H9 (cell line): Measurements from ENCODE around the gene ICE1. TPM values are rescaled to one million over a fixed set of nuclear protein-coding genes. Genes with fewer than 3 reads are reported as not detected.

Experiments
- DNase-seq: peaks from one replicate; pipeline ENCODE4 v3.0.0-alpha.2; 2017
- H2AFZ ChIP-seq: one replicate; pipeline ENCODE4 v1.6.1; 2013; ENCODE audit warnings: mild to moderate bottlenecking, low read length, control low read depth, moderate library complexity
- H2AK5ac ChIP-seq: 2 replicates; pipeline ENCODE4 v1.6.1; 2013; ENCODE audit warnings: low read length, control low read depth, mixed read lengths; ENCODE audit not compliant: insufficient read length
- H2BK120ac ChIP-seq: one replicate; pipeline ENCODE4 v1.6.1; 2013; ENCODE audit warnings: low read depth, mild to moderate bottlenecking, low read length, control low read depth, inconsistent platforms; ENCODE audit not compliant: poor library complexity, severe bottlenecking
- H2BK12ac ChIP-seq: 2 replicates; pipeline ENCODE4 v1.6.1; 2013; ENCODE audit warnings: low read length, control low read depth, mixed read lengths, low read depth; ENCODE audit not compliant: insufficient read length
- H2BK15ac ChIP-seq: 2 replicates; pipeline ENCODE4 v1.6.1; 2013; ENCODE audit warnings: low read depth, low read length, control low read depth
- H2BK20ac ChIP-seq: one replicate; pipeline ENCODE4 v1.6.1; 2013; ENCODE audit warnings: low read depth, mild to moderate bottlenecking, low read length, control low read depth, inconsistent platforms; ENCODE audit not compliant: poor library complexity, severe bottlenecking
- H2BK5ac ChIP-seq: 2 replicates; pipeline ENCODE4 v1.6.1; 2013; ENCODE audit warnings: low read length, control low read depth, mixed read lengths; ENCODE audit not compliant: insufficient read length
- H3K14ac ChIP-seq: 2 replicates; pipeline ENCODE4 v1.6.1; 2013; ENCODE audit warnings: low read length, control low read depth; ENCODE audit not compliant: insufficient read depth
- H3K18ac ChIP-seq: 2 replicates; pipeline ENCODE4 v1.6.1; 2013; ENCODE audit warnings: low read depth, mild to moderate bottlenecking, mixed read lengths, low read length, control low read depth; ENCODE audit not compliant: insufficient read length
- H3K23ac ChIP-seq: 2 replicates; pipeline ENCODE4 v1.6.1; 2013; ENCODE audit warnings: low read length, control low read depth, mixed read lengths, low read depth; ENCODE audit not compliant: insufficient read length
- H3K23me2 ChIP-seq: 2 replicates; pipeline ENCODE4 v1.6.1; 2013; ENCODE audit warnings: low read depth, mild to moderate bottlenecking, mixed read lengths, low read length, control low read depth; ENCODE audit not compliant: insufficient read length, poor library complexity, severe bottlenecking
- H3K27ac ChIP-seq: 2 replicates; pipeline ENCODE4 v1.5.1; 2013; ENCODE audit warnings: low read length, control low read depth, mixed read lengths, low read depth; ENCODE audit not compliant: insufficient read length
- H3K27me3 ChIP-seq: 2 replicates; pipeline ENCODE4 v1.6.1; 2013; ENCODE audit warnings: low read length, control low read depth, inconsistent platforms; ENCODE audit not compliant: insufficient read depth
- H3K4ac ChIP-seq: 2 replicates; pipeline ENCODE4 v1.6.1; 2013; ENCODE audit warnings: low read depth, mild to moderate bottlenecking, control low read depth, inconsistent platforms, low read length, moderate library complexity
- H3K4me1 ChIP-seq: 2 replicates; pipeline ENCODE4 v1.6.1; 2013; ENCODE audit warnings: low read length, control low read depth, inconsistent platforms; ENCODE audit not compliant: insufficient read depth
- H3K4me2 ChIP-seq: 2 replicates; pipeline ENCODE4 v1.6.1; 2013; ENCODE audit warnings: low read length, control low read depth, mixed read lengths; ENCODE audit not compliant: insufficient read length, insufficient read depth
- H3K56ac ChIP-seq: 2 replicates; pipeline ENCODE4 v1.6.1; 2013; ENCODE audit warnings: low read depth, mild to moderate bottlenecking, mixed read lengths, low read length, control low read depth; ENCODE audit not compliant: insufficient read length
- H3K79me1 ChIP-seq: 2 replicates; pipeline ENCODE4 v1.6.1; 2013; ENCODE audit warnings: low read depth, mild to moderate bottlenecking, moderate library complexity, low read length, control low read depth, inconsistent platforms; ENCODE audit not compliant: insufficient read depth, poor library complexity, severe bottlenecking
- H3K79me2 ChIP-seq: 2 replicates; pipeline ENCODE4 v1.6.1; 2013; ENCODE audit warnings: low read length, control low read depth, inconsistent platforms; ENCODE audit not compliant: insufficient read depth
- H3K9ac ChIP-seq: 2 replicates; pipeline ENCODE4 v1.6.1; 2013; ENCODE audit warnings: low read length, control low read depth, mixed read lengths; ENCODE audit not compliant: insufficient read length; ENCODE audit errors: extremely low read depth
- H3K9me3 ChIP-seq: one replicate; pipeline ENCODE4 v1.6.1; 2013; ENCODE audit warnings: low read depth, low read length, inconsistent platforms; ENCODE audit not compliant: control insufficient read depth
- H3T11ph ChIP-seq: one replicate; pipeline ENCODE4 v1.6.1; 2013; ENCODE audit warnings: mild to moderate bottlenecking, low read length, control low read depth, inconsistent platforms
- H4K20me1 ChIP-seq: one replicate; pipeline ENCODE4 v1.6.1; 2013; ENCODE audit not compliant: control insufficient read depth, insufficient read length, insufficient read depth
- H4K5ac ChIP-seq: 2 replicates; pipeline ENCODE4 v1.6.1; 2013; ENCODE audit warnings: low read depth, mild to moderate bottlenecking, mixed read lengths, low read length, control low read depth; ENCODE audit not compliant: insufficient read length
- H4K8ac ChIP-seq: replicated peaks from 2 replicates; pipeline ENCODE4 v1.6.1; 2013; ENCODE audit warnings: low read length, control low read depth, mixed read lengths, low read depth; ENCODE audit not compliant: insufficient read length
- H4K91ac ChIP-seq: 2 replicates; pipeline ENCODE4 v1.6.1; 2013; ENCODE audit warnings: low read depth, mild to moderate bottlenecking, moderate library complexity, mixed read lengths, low read length, control low read depth; ENCODE audit not compliant: insufficient read length
- H3K27ac Mint-ChIP-seq, 3 experiments: 2 replicates in 2 of 3; 3 replicates in 1 of 3; pipeline ENCODE4 v1.8.0; 2020 to 2021; ENCODE audit warnings: mixed read lengths in 3 of 3, mild to moderate bottlenecking in 1 of 3, moderate library complexity in 1 of 3
- H3K27me3 Mint-ChIP-seq: 2 replicates; pipeline ENCODE4 v1.8.0; 2021; ENCODE audit warnings: low read depth, mild to moderate bottlenecking, moderate library complexity, mixed read lengths
- H3K36me3 Mint-ChIP-seq, 3 experiments: 2 replicates in 2 of 3; 3 replicates in 1 of 3; pipeline ENCODE4 v1.8.0; 2020 to 2021; ENCODE audit warnings: low read depth in 3 of 3, mixed read lengths in 3 of 3; ENCODE audit not compliant: insufficient read depth in 1 of 3
- H3K4me1 Mint-ChIP-seq, 2 experiments: 2 replicates each; pipeline ENCODE4 v1.8.0; 2020; ENCODE audit warnings: mixed read lengths in 2 of 2
- H3K4me3 Mint-ChIP-seq, 2 experiments: 2 replicates in 1 of 2; 3 replicates in 1 of 2; pipeline ENCODE4 v1.8.0; 2020 to 2021; ENCODE audit warnings: mild to moderate bottlenecking in 2 of 2, mixed read lengths in 2 of 2, moderate library complexity in 1 of 2
- H3K9me3 Mint-ChIP-seq, 2 experiments: 2 replicates in 1 of 2; 3 replicates in 1 of 2; pipeline ENCODE4 v1.8.0; 2020; ENCODE audit warnings: mild to moderate bottlenecking in 2 of 2, mixed read lengths in 2 of 2, moderate library complexity in 1 of 2
- WGBS: extraction: QIAGEN DNeasy Blood & Tissue Kit; methylation state at CpG from one replicate; pipeline ENCODE4 v1.1.7; 2013; ENCODE audit warnings: missing lambda C conversion rate, low lambda C conversion rate, mixed read lengths; ENCODE audit not compliant: insufficient read length; ENCODE audit errors: extremely low coverage; 5-methylcytosine and 5-hydroxymethylcytosine counted together
- long read RNA-seq: library from polyadenylated mRNA; unstranded; transcript quantifications from one replicate; pipeline ENCODE4 v2.0.0, GENCODE V29; 2020
- total RNA-seq: library from RNA; stranded (reverse); gene quantifications from 2 replicates; pipeline ENCODE4 v1.2.1, GENCODE V29; 2021
- TF ChIP-seq, protein P1 (sequence below): fragments of 200-600 bp; sonication (generic); conservative IDR thresholded peaks from 3 replicates; pipeline ENCODE4 v1.8.0; 2021; ENCODE audit warnings: antibody characterized with exemption, mild to moderate bottlenecking

The ICE1 gene
- 45.1 and 47.1 TPM in 2 replicates for total RNA-seq
- long read RNA-seq, partial matches to known transcripts: 15 of 17 reads
- long read RNA-seq, other reads (novel, unspliced or antisense): 2 of 17 reads

DNA sequence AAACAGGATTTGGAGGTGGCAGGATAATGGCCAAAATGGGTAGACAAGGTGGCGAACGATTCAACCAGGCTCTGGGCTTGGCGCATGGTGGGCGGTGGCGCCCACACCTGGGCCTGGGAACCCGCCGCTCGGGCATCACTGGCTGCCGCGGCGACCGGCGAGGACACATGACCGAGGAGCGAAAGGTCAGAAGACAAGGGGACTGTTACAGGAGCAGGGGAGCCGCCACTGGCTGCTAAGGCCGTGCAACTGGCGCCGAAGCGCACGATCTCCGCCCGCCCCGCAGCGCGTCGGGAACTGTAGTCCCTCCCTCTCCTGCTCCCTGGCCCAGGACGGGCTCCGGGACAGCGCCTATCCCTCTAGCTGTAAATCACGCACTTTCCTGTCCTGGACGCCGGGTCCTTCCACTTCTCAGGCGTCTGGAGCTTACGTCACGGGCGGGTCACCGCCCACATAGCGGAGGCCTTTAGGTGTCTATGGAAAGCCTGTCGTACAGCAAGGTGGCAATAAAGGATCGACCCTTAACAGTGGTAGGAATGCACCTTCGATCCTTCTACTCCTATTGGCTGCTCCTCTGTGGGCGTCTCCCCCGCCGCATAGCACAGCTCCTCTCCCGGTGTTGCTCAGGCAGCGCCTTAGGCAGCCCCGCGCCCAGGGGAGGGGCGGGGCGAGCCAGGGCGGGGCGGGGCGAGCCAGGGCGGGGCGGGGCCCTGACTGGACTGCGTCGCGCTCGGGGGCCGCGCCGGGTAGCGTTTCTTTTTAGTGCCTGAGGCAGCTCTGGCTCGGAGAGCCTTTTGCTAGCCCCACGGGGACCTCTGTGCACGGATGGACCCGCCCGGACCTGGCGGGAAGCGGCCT, at the start of gene ICE1:
ICE1 (plus strand) TSS at position 717 of the 858 bp plus-strand sequence. CDS start 239 bp downstream, outside the sequence.
- Histone ChIP-seq H3K4ac (no peak within 1 kb of the TSS), H2BK15ac (no peak within 1 kb of the TSS), H4K8ac (no peak within 1 kb of the TSS), H2AK5ac (no peak within 1 kb of the TSS), H2BK5ac (peak within 1 kb of the TSS; percentile 91), H3K4me1 (peaks cover 6% of the 10 kb centered on the region; the same call in 1 of the 2 replicates), H3K18ac (peak within 1 kb of the TSS; percentile 99), H3K4me2 (peak within 1 kb of the TSS; percentile 95), H4K20me1 (no peaks in the 10 kb centered on the region), H2AFZ (no peak within 1 kb of the TSS), H2BK120ac (no peak within 1 kb of the TSS), H3K9ac (peak within 1 kb of the TSS; percentile 84), H3T11ph (no peak within 1 kb of the TSS), H2BK20ac (no peak within 1 kb of the TSS), H3K9me3 (no peaks in the 10 kb centered on the region), H3K56ac (no peak within 1 kb of the TSS), H3K27me3 (no peaks in the 10 kb centered on the region), H3K79me2 (peaks cover 37% of the 10 kb centered on the region), H4K5ac (peak within 1 kb of the TSS; percentile 99), H3K23ac (no peak within 1 kb of the TSS), H3K79me1 (peaks cover 4% of the 10 kb centered on the region), H4K91ac (no peak within 1 kb of the TSS), H2BK12ac (no peak within 1 kb of the TSS), H3K23me2 (peaks cover 14% of the 10 kb centered on the region), H3K14ac (peak within 1 kb of the TSS; percentile 95), H3K27ac (peak within 1 kb of the TSS; percentile 90)
- peaks cover 21 to 28% of the 10 kb centered on the region in 2 experiments for H3K4me1 Mint-ChIP-seq
- H3K27ac Mint-ChIP-seq: peak within 1 kb of the TSS; percentile 92 to 98 (median 98)
- no CpG with 5 or more reads among the region's 71 CpGs for WGBS
- H3K27me3 Mint-ChIP-seq: no peaks in the 10 kb centered on the region; the same call in 1 of the 2 replicates
- TF ChIP-seq, protein P1, sequence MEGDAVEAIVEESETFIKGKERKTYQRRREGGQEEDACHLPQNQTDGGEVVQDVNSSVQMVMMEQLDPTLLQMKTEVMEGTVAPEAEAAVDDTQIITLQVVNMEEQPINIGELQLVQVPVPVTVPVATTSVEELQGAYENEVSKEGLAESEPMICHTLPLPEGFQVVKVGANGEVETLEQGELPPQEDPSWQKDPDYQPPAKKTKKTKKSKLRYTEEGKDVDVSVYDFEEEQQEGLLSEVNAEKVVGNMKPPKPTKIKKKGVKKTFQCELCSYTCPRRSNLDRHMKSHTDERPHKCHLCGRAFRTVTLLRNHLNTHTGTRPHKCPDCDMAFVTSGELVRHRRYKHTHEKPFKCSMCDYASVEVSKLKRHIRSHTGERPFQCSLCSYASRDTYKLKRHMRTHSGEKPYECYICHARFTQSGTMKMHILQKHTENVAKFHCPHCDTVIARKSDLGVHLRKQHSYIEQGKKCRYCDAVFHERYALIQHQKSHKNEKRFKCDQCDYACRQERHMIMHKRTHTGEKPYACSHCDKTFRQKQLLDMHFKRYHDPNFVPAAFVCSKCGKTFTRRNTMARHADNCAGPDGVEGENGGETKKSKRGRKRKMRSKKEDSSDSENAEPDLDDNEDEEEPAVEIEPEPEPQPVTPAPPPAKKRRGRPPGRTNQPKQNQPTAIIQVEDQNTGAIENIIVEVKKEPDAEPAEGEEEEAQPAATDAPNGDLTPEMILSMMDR: no peak
- no peaks in the 10 kb centered on the region for H3K9me3 Mint-ChIP-seq
- no peaks in the 10 kb centered on the region for H3K36me3 Mint-ChIP-seq
- peak within 1 kb of the TSS in 1 of 2 experiments; percentile 88; a peak in 3 of 5 replicates for H3K4me3 Mint-ChIP-seq
- peak; percentile 99 for DNase-seq
